NCI-H1417 (cell line): ENCODE measurements around the gene KRT27.
"Not testable (repeated sequence)": the region's sequence is repeated elsewhere in the genome, so short reads cannot be mapped to it uniquely, and the experiment has no call there.

ENCODE experiments used
- DNase-seq, 3 experiments: peaks; one replicate each; lab custom pipeline; 2025; lab: John Stamatoyannopoulos, UW

KRT27 gene

GRCh38 chr17:40755231-40755630 is 27.1 kb downstream of the KRT27 start, which contains the start of gene KRT25:
Gene KRT25 (minus strand): TSS chr17:40755331. CDS start chr17:40755271, 60 bp downstream.
- no peak for DNase-seq

GRCh38 chr17:40753804-40754203 is 28.5 kb downstream of the KRT27 start:
- DNase-seq, result no peak

GRCh38 chr17:40751065-40751464 is 31.3 kb downstream of the KRT27 start:
- DNase-seq, result no peak

- no peak for DNase-seq
These were observed 32.0 kb downstream of the KRT27 start for GRCh38 chr17:40750391-40750790.

GRCh38 chr17:40748666-40749065 is 33.7 kb downstream of the KRT27 start:
- DNase-seq, result not testable (repeated sequence)

- no peak for DNase-seq
These were observed 43.8 kb downstream of the KRT27 start for GRCh38 chr17:40738553-40738952.

GRCh38 chr17:40735016-40735415 is 47.3 kb downstream of the KRT27 start:
- DNase-seq, result no peak

- no peak for DNase-seq
These were observed 48.3 kb downstream of the KRT27 start for GRCh38 chr17:40734018-40734417.

GRCh38 chr17:40730970-40731369 is 51.4 kb downstream of the KRT27 start:
- no peak for DNase-seq

- DNase-seq, result no peak
These were observed 54.7 kb downstream of the KRT27 start for GRCh38 chr17:40727447-40728231.

- peak in 1 of 3 experiments; percentile 16 for DNase-seq
These were observed 55.4 kb downstream of the KRT27 start for GRCh38 chr17:40726919-40727318.
